ENCODE results near the gene INSIG1.
A peak's percentile ranks its signal among the peaks of the same experiment; 100 is the strongest.

Gene INSIG1

GRCh38 chr7:155285423-155285822, 12.3 kb upstream of the INSIG1 start:
- no peak for DNase-seq (ENCODE audit: low spot score)

GRCh38 chr7:155285833-155286232, 11.8 kb upstream of the INSIG1 start:
- no peak for DNase-seq (ENCODE audit: low spot score)

DNA sequence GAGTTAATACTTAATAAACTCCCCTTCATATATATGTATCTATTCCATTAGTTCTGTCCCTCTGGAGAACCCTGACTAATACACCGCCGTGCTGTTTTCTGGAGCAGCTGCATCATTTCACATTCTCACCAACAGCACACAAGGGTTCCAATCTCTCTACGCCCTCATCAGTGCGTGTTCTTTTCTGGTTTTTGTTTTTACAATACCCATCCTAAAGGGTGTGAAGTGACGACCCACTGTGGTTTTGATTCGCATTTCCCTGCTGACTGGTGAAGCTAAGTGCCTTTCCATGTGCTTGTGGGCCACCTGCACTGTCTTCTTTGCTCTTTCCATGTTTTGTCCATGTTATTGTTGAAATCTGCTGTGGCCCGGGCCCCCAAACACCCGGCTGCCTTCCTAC, 11.0 kb upstream of the INSIG1 start:
- DNase-seq (ENCODE audit: low spot score) = no peak

GRCh38 chr7:155287284-155287935, 10.3 kb upstream of the INSIG1 start:
- no peak for DNase-seq (ENCODE audit: low spot score)

GRCh38 chr7:155288055-155288454, 9.6 kb upstream of the INSIG1 start:
- DNase-seq (ENCODE audit: low spot score) = no peak

DNA sequence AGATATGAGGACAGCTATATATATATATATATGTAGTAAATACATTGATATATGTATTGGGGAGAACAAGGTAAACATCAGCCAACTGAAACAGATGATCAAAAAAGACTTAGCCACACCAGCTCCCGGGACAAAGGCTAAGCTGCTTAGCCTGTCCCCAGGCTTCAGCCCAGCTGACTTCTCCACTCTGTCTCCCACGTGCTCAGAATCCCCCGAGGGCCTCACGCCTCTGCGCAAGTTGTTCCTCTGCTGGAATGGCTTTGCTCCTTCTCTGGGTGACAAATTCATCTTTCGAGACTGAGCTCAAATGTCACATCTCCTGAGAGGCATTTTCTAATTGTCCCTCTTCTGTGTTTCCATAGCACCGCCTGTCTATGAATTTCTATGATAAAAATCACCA, 8.6 kb upstream of the INSIG1 start:
- no peak for DNase-seq (ENCODE audit: low spot score)

DNA sequence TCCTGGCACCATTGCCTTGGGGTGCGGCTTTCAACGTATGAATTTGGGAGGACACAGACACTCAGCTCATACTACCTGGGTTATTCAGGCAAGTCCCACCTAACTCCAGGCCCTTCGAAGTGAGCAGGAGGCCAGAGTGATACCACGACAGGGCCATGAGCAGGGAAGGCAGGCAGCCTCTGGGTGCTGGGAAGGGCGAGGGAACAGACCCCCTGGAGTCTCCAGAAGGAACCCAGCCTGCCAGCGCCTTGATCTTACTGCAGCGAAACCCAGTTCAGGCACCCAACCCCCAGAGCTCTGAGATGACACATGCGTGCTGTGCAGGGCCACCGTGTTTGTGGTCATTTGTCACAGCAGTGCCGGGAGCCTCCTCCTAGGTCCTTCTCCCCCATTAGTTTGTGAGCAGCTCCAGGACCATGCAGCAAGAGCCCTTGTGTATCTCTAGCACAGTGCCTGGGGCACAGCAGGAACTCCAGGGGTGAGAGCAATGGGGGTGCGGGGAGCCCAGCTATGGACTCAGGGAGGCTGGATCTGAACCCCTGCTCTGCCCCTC, 7.7 kb upstream of the INSIG1 start:
- no peak for DNase-seq (ENCODE audit: low spot score)

GRCh38 chr7:155291045-155291530, 6.6 kb upstream of the INSIG1 start:
- DNase-seq (ENCODE audit: low spot score) = no peak

- DNase-seq (ENCODE audit: low spot score) = no peak
Measured at GRCh38 chr7:155291729-155292128, 5.9 kb upstream of the INSIG1 start.

- no peak for DNase-seq (ENCODE audit: low spot score)
Measured at GRCh38 chr7:155292680-155293226, 4.9 kb upstream of the INSIG1 start.

- DNase-seq (ENCODE audit: low spot score) = no peak
Measured at GRCh38 chr7:155293721-155294510, 3.8 kb upstream of the INSIG1 start.

DNA sequence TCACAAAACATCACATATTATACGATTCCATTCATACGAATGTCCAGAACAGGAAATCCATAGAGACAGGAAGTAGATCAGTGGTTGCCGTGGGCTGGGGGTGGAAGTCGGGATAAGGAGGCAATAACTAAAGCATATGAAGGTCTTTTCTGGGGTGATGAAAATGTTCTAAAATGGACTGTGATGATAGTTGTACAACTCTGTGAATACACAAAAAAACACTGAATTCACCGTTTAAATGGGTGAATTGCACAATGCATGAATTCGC, 3.2 kb upstream of the INSIG1 start:
- DNase-seq (ENCODE audit: low spot score) = no peak

DNA sequence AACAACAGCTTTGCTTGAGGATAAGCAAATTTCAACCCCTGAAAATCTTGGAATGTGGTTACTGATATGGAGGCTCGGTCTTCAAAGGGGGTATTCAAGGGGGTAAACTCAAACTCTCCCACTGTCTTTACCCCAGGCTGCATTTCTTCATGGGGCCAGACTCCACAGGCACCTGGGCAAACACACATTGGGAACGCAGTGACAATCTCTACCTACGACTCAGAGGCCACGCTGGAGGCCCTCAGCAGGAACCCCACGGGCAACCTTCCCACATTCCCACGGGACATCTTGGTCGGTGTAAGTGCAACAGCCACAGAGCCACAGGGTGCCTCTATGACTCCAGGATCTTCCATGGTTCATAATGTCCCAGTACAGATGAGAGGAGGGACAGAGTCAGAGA, 2.2 kb upstream of the INSIG1 start:
- DNase-seq (ENCODE audit: low spot score) = no peak

GRCh38 chr7:155296006-155296787, 1.5 kb upstream of the INSIG1 start:
- DNase-seq (ENCODE audit: low spot score) = no peak

DNA sequence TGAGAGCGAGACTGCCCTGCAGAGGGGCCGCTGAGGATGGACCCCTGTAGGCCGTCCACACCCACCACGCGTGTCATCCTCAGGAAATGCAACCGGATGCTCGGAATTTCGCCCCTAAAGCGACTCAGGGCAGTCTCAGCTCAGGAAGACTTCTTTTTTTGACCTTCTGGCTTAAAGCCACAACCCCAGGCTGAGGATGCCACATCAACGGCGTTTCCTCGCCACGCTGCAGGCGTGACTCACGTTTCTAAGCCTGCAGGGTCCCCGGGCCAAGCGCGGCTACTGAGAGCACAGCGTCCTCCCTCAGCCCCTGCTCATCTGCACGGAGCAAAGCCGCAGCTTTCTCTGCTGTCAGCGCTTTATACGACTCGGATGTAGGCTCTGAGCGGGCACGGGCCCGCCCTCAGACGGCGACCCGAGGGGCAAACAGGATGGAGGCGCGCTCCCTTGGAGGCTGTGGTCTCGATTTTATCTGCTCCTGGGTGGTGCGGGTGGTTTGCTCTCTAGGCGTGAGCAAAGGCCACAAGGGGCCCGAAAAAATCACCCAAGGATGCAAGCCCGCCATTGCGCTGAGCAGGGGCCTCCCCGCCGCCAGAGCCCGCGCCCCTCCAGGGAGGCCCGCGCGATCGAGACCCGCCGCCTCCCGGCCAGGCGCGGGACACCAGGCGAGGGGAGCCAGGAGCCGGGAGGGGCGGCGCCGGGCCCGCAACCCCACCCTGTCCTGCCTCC, 726 bp upstream of the INSIG1 start:
- DNase-seq (ENCODE audit: low spot score) = peak; percentile 87

- DNase-seq (ENCODE audit: low spot score) = peak; percentile 8
Measured at GRCh38 chr7:155298288-155298833, 683 bp downstream of the INSIG1 start.

GRCh38 chr7:155298834-155299534, 1.3 kb downstream of the INSIG1 start:
- DNase-seq (ENCODE audit: low spot score) = peak; percentile 97

DNA sequence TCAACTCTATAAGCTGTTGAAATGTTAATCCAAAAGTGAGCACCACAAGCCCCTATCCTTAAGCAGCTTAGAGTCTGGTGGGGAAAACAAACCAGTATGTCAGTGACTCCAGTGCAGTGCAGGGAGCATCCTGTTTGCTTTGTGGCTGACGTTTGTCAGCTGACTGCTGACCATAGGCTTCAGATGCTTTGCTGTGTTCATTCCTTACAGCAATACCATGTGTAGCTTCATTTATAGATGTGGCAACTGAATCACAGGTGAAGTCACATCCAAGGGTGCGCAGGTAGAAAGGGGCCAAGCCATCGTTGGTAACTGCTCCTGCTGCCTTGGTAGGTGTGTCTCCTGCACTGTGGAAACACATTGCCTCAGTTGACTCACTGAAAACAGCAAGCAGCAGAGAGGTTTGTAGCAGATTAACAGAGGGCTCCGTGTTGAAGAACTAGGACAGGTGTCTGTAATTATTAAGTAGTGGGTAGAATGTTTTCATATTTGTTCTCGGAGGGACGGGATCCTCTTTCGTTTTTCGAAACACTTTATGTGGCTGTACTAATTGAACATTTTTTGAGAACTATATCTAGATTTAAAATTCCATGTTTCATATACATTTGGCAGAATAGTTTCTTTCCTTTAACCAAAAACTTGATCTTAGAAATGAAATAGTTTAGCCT, 2.0 kb downstream of the INSIG1 start:
- DNase-seq (ENCODE audit: low spot score) = peak; percentile 37

DNA sequence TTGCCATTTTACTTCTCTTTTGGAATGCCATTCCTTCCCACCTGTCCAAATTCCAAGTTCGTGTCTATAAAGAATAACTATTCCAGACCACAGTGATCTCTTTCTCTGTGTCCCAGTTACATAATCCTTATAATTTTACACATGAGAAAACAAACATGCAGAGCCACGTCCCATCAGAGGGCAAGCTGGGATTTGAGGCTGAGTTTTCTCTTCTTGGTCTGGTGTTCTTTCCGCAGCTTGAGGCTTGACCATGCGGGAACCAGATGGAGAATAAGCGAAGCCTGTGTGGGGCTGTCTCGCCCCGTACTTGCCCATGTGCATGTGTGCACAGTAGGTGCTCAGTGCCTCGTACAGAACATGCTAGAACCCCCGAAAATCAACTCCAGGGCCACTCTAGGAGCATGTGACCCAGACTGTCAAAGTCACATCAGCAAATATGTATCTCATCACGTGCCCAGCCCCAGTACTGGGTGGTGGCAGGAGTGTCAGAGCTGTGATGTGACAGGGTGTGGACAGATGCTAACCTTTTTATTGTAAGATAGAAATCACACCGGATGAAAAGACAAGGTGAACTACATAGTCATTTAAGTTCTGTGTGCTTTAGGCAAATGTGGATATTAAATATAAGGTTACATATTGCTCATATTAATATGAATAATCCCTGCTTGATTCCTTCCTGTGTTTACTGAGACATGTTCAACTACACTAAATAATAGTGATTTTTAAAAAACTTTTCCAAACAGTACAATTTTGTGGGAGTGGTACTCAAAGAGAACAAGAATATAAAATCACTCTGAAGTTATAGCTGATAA, 3.2 kb downstream of the INSIG1 start:
- DNase-seq (ENCODE audit: low spot score) = no peak

Measured in CD4-positive, alpha-beta T cell treated with Interleukin-6 at 100 ng/mL for 8 hours (primary cell).